PC-9 (cell line): ENCODE data around the gene PRPS1. TPM values are rescaled to one million over a fixed set of nuclear protein-coding genes. Genes with fewer than 3 reads are reported as not detected.

Experiments
- BruUV-seq: library from RNA; stranded (reverse); fragments of 400-500 nt; replicated peaks from 2 replicates; lab custom pipeline; 2021; lab: Mats Ljungman, UMichigan
- CTCF ChIA-PET: fragments of 300-600 bp; sonication (Branson Sonifier 250); formaldehyde crosslinking; loops from one replicate; lab custom pipeline; 2022; ENCODE audit warnings: antibody characterized with exemption; lab: Charles Lee
- POLR2A ChIA-PET: fragments of 300-600 bp; sonication (Branson Sonifier 250); formaldehyde crosslinking; loops from one replicate; lab custom pipeline; 2022; ENCODE audit warnings: antibody characterized with exemption; ENCODE audit not compliant: unreplicated experiment; lab: Charles Lee
- DNase-seq, 2 experiments: peaks; one replicate each; pipeline versions ENCODE4 v3.0.0 to v3.0.0-alpha.2; 2015 to 2022; ENCODE audit warnings: mixed read lengths in 1 of 2
- H2AFZ ChIP-seq: fragments of 200-600 bp; sonication (generic); 2 replicates; pipeline ENCODE4 v1.8.1; 2017; ENCODE audit warnings: antibody characterized with exemption
- H3F3A ChIP-seq: fragments of 200-600 bp; sonication (generic); 2 replicates; pipeline ENCODE4 v1.8.1; 2017; ENCODE audit warnings: antibody characterized with exemption, mild to moderate bottlenecking, low read depth; ENCODE audit not compliant: insufficient read depth
- H3K27ac ChIP-seq: fragments of 200-600 bp; sonication (generic); 2 replicates; pipeline ENCODE4 v1.6.1; 2016; ENCODE audit warnings: mixed run types
- H3K27me3 ChIP-seq: fragments of 200-600 bp; sonication (generic); 2 replicates; pipeline ENCODE4 v1.6.1; 2016; ENCODE audit warnings: low read depth, mixed run types; ENCODE audit not compliant: insufficient read depth
- H3K36me3 ChIP-seq: fragments of 200-600 bp; sonication (generic); 2 replicates; pipeline ENCODE4 v1.6.1; 2016; ENCODE audit warnings: low read depth, mixed run types
- H3K4me1 ChIP-seq: fragments of 200-600 bp; sonication (generic); replicated peaks from 2 replicates; pipeline ENCODE4 v1.6.1; 2016; ENCODE audit warnings: mixed run types; ENCODE audit not compliant: insufficient read depth
- H3K4me2 ChIP-seq: fragments of 200-600 bp; sonication (generic); 2 replicates; pipeline ENCODE4 v1.6.1; 2017; ENCODE audit warnings: mixed run types
- H3K4me3 ChIP-seq: fragments of 200-600 bp; sonication (generic); 2 replicates; pipeline ENCODE4 v1.6.1; 2016; ENCODE audit warnings: mixed run types
- H3K79me2 ChIP-seq: fragments of 200-600 bp; sonication (generic); 2 replicates; pipeline ENCODE4 v1.6.1; 2017; ENCODE audit warnings: low read depth, mixed run types
- H3K9me2 ChIP-seq: fragments of 200-600 bp; sonication (generic); 2 replicates; pipeline ENCODE4 v1.8.1; 2017; ENCODE audit warnings: mild to moderate bottlenecking; ENCODE audit not compliant: insufficient read depth
- H3K9me3 ChIP-seq: fragments of 200-600 bp; sonication (generic); 2 replicates; pipeline ENCODE4 v1.8.1; 2016; ENCODE audit warnings: low read depth; ENCODE audit not compliant: insufficient read depth
- H4K20me1 ChIP-seq: fragments of 200-600 bp; sonication (generic); 2 replicates; pipeline ENCODE4 v1.8.1; 2017; ENCODE audit not compliant: insufficient read depth
- CTCF ChIP-seq: fragments of 200-600 bp; sonication (generic); conservative IDR thresholded peaks from 2 replicates; pipeline ENCODE4 v1.6.1; 2017; ENCODE audit warnings: mixed run types, antibody characterized with exemption, mild to moderate bottlenecking, moderate library complexity
- EZH2 ChIP-seq: fragments of 200-600 bp; sonication (generic); IDR thresholded peaks from 2 replicates; pipeline ENCODE4 v1.8.0; 2017; ENCODE audit warnings: antibody characterized with exemption, low read depth
- intact Hi-C: fragments of 100-400 bp; cut with micrococcal nuclease; formaldehyde crosslinking; loops from one replicate; pipeline ENCODE4 v1.10.0; 2022; ENCODE audit not compliant: unreplicated experiment
- total RNA-seq: library from RNA; stranded (reverse); gene quantifications from 2 replicates; pipeline ENCODE4 v1.2.3, GENCODE V29; 2021

The PRPS1 gene
- total RNA-seq, 1 experiment from 2014 or later: 67.4 TPM

GRCh38 chrX:107691024-107691448, 62.7 kb downstream of the PRPS1 start:
- H3K4me3 ChIP-seq: no peak overlapping the region
- H3F3A ChIP-seq: no peaks in the 10 kb centered on the region
- no peaks in the 10 kb centered on the region for H3K9me2 ChIP-seq
- DNase-seq: no peak
- no TSS peak for BruUV-seq
- no peaks in the 10 kb centered on the region for H3K79me2 ChIP-seq
- TF ChIP-seq EZH2 (no peak), CTCF (no peak)
- no peak overlapping the region for H2AFZ ChIP-seq
- no peak overlapping the region for H3K27ac ChIP-seq
- no peaks in the 10 kb centered on the region for H4K20me1 ChIP-seq
- no peaks in the 10 kb centered on the region for H3K27me3 ChIP-seq
- no peaks in the 10 kb centered on the region for H3K36me3 ChIP-seq
- no peaks in the 10 kb centered on the region for H3K9me3 ChIP-seq
- ChIA-PET CTCF (no interaction called here), POLR2A (no interaction called here)
- H3K4me1 ChIP-seq: peaks cover 19% of the 10 kb centered on the region
- no peak overlapping the region for H3K4me2 ChIP-seq
- intact Hi-C loops: no loop called here

- no TSS peak for BruUV-seq
- Histone ChIP-seq H3K27ac (no peak overlapping the region), H3K9me3 (no peaks in the 10 kb centered on the region), H2AFZ (no peak overlapping the region), H3K4me3 (no peak overlapping the region), H3K79me2 (no peaks in the 10 kb centered on the region), H3K36me3 (no peaks in the 10 kb centered on the region), H3K9me2 (no peaks in the 10 kb centered on the region), H3F3A (no peaks in the 10 kb centered on the region), H3K27me3 (no peaks in the 10 kb centered on the region), H3K4me2 (no peak overlapping the region), H4K20me1 (no peaks in the 10 kb centered on the region), H3K4me1 (peaks cover 18% of the 10 kb centered on the region)
- TF ChIP-seq EZH2 (no peak), CTCF (no peak)
- CTCF ChIA-PET: no interaction called here
- POLR2A ChIA-PET: interaction anchor here (0.5 kb wide), 1 partner anchor 10 kb away, joined by 3 read pairs; no protein-coding TSS in a partner anchor
- no peak for DNase-seq
- intact Hi-C loops: no loop called here
Observed at GRCh38 chrX:107699616-107700015, 71.3 kb downstream of the PRPS1 start.

GRCh38 chrX:107700317-107700774, 72.0 kb downstream of the PRPS1 start:
- Histone ChIP-seq H3K9me3 (no peaks in the 10 kb centered on the region), H3F3A (no peaks in the 10 kb centered on the region), H4K20me1 (no peaks in the 10 kb centered on the region), H3K4me1 (peaks cover 18% of the 10 kb centered on the region), H3K36me3 (no peaks in the 10 kb centered on the region), H3K27ac (no peak overlapping the region), H3K79me2 (no peaks in the 10 kb centered on the region), H3K4me2 (peak overlapping the region; percentile 44), H2AFZ (peak overlapping the region; percentile 65; the same call in 1 of the 2 replicates), H3K4me3 (no peak overlapping the region), H3K9me2 (no peaks in the 10 kb centered on the region), H3K27me3 (no peaks in the 10 kb centered on the region)
- TF ChIP-seq CTCF: no peak
- no peak for TF ChIP-seq EZH2
- CTCF ChIA-PET: no interaction called here
- intact Hi-C loops: no loop called here
- POLR2A ChIA-PET: no interaction called here
- BruUV-seq: no TSS peak
- DNase-seq: peak; percentile 26 to 72

Other genes starting within 250 kb of the PRPS1 start
- gene FRMPD3, start 178.9 kb upstream of the PRPS1 start, total RNA-seq: 0.20 and 0.23 TPM in 2 replicates
- gene TSC22D3, start 147.3 kb downstream of the PRPS1 start, total RNA-seq: 43.5 and 43.9 TPM in 2 replicates
- gene NCBP2L, start 149.2 kb downstream of the PRPS1 start, total RNA-seq: not detected in 2 replicates
- gene MID2, start 197.4 kb downstream of the PRPS1 start, total RNA-seq: 1.0 and 1.1 TPM in 2 replicates